ENCODE results near the gene PLEKHF1.
"Not testable (repeated sequence)": the region's sequence is repeated elsewhere in the genome, so short reads cannot be mapped to it uniquely, and the experiment has no call there.

The PLEKHF1 gene

GRCh38 chr19:29704562-29705558 is 39.6 kb downstream of the PLEKHF1 start:
- no peak for DNase-seq

- no peak for DNase-seq
Observed at GRCh38 chr19:29705706-29706105, 40.4 kb downstream of the PLEKHF1 start.

GRCh38 chr19:29706635-29707034 is 41.4 kb downstream of the PLEKHF1 start:
- DNase-seq: no peak

GRCh38 chr19:29708554-29709439 is 43.5 kb downstream of the PLEKHF1 start:
- no peak for DNase-seq

GRCh38 chr19:29709440-29709798 is 44.2 kb downstream of the PLEKHF1 start:
- DNase-seq: not testable (repeated sequence)

GRCh38 chr19:29711584-29712132 is 46.4 kb downstream of the PLEKHF1 start:
- DNase-seq: no peak

- no peak for DNase-seq
Observed at GRCh38 chr19:29712744-29713516, 47.7 kb downstream of the PLEKHF1 start.

GRCh38 chr19:29714371-29714952 is 49.2 kb downstream of the PLEKHF1 start:
- no peak for DNase-seq

GRCh38 chr19:29714953-29715700 is 49.9 kb downstream of the PLEKHF1 start, which contains the start of gene C19orf12:
TSS of gene C19orf12 (minus strand) at chr19:29715261. CDS start at chr19:29708413, 6,848 bp downstream.
- DNase-seq: peak; percentile 31

GRCh38 chr19:29715701-29716581 is 50.7 kb downstream of the PLEKHF1 start:
- DNase-seq: no peak

- DNase-seq: no peak
Observed at GRCh38 chr19:29717051-29717450, 51.8 kb downstream of the PLEKHF1 start.

GRCh38 chr19:29724102-29724641 is 58.9 kb downstream of the PLEKHF1 start:
- DNase-seq: peak; percentile 32

GRCh38 chr19:29724746-29725145 is 59.5 kb downstream of the PLEKHF1 start:
- no peak for DNase-seq
